OCI-LY7 (cell line): ENCODE measurements around the gene CTSZ.

Source experiments
- EZH2phosphoT487 ChIP-seq: fragments of 200-600 bp; sonication (generic); IDR thresholded peaks from 2 replicates; pipeline ENCODE4 v1.6.1; 2018; ENCODE audit warnings: low read depth, borderline replicate concordance, mild to moderate bottlenecking, mixed run types, antibody characterized with exemption, low read length, moderate library complexity, mixed read lengths
- TF ChIP-seq, protein P1 (sequence below): fragments of 200-600 bp; sonication (generic); conservative IDR thresholded peaks from 2 replicates; pipeline ENCODE4 v1.5.1; 2014; ENCODE audit warnings: mild to moderate bottlenecking, antibody characterized with exemption, low read length, moderate library complexity, mixed read lengths

DNA sequence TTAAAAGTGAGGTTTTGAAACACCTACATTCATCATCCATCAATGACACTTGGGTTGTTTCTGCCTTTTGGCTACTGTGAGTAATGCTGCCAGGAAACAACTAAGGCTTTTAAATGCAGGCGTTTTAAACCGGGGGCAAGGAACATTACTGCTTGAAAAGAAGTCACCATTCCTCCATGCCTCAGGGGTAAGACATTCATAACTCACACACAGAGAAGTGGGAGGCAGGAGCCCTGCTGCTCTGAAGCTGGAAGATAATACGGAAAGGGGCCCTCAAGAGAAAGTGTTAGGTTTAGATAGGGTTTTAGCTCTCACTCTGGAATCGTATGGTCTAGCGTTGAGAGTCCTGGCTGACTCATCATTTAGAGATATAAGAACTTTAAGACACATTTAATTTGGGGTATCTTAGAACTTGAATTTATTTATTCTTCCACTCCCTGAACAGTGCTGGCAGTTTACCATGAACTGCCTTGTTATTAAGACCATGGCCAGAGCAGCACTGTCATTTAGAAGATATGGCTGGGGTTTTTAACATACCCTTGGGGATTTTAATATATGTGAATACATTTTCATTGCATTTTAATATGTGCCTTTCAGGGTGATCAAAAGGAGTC, 14.0 kb upstream of the CTSZ start:
- TF ChIP-seq, protein P1, sequence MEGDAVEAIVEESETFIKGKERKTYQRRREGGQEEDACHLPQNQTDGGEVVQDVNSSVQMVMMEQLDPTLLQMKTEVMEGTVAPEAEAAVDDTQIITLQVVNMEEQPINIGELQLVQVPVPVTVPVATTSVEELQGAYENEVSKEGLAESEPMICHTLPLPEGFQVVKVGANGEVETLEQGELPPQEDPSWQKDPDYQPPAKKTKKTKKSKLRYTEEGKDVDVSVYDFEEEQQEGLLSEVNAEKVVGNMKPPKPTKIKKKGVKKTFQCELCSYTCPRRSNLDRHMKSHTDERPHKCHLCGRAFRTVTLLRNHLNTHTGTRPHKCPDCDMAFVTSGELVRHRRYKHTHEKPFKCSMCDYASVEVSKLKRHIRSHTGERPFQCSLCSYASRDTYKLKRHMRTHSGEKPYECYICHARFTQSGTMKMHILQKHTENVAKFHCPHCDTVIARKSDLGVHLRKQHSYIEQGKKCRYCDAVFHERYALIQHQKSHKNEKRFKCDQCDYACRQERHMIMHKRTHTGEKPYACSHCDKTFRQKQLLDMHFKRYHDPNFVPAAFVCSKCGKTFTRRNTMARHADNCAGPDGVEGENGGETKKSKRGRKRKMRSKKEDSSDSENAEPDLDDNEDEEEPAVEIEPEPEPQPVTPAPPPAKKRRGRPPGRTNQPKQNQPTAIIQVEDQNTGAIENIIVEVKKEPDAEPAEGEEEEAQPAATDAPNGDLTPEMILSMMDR: no peak
- TF ChIP-seq EZH2phosphoT487: no peak
